ENCODE data around the gene DMC1.
"Not testable (repeated sequence)": the region's sequence is repeated elsewhere in the genome, so short reads cannot be mapped to it uniquely, and the experiment has no call there.

Gene DMC1

DNA sequence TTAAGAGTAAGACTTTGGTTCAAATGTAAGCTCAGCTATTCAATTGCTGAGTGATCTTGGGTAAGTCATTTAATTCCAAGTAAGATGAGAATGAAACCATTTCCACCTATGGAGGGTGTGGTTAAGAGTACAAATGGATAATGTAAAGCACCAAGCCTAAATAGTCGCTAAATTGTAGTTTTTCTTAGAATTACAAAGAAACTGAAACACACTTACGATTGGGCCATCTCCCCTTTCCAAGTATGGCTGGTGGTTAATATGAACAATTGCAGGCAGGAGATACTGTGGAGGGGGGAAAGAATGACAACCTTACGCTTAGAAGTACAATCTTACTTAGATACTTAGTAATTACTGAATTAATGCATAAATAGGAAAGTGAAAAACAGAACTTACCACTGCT lies 72.1 kb downstream of the DMC1 start:
- no peak for DNase-seq

DNA sequence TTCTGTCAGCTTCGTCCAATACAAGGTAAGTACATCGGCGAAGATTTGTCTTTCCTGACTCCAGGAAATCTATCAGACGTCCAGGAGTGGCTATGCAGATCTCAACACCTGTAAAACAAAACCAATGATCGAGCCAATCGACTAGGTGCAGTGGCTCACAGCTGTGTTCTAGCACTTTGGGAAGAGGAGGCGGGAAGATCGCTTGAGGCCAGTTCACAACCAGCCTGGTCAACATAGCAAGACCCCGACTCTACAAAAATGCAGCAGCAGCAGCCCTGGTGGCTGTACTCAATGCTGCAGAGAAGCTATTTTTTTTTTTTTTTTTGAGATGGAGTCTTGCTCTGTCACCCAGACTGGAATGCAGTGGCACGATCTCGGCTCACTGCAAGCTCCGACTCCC lies 75.0 kb downstream of the DMC1 start:
- no peak for DNase-seq

DNA sequence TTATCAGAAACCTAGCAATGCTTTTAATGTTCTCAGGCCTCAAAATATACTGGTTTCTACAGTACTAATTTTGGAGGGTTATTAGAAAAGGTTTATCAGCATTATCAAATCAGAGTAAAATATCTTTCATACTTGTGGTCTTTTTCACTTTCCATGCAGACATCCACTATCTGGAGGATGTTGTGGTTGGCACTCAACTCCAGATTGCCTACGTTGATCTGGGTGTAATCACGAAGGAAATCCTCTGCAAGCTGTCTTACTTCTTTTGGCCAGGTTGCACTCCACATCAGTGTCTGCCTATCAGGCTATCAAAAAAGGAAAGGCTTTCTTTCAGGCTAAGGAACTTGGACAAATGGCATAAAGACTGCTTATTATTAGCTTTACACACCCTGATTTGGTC lies 75.5 kb downstream of the DMC1 start:
- no peak for DNase-seq

DNA sequence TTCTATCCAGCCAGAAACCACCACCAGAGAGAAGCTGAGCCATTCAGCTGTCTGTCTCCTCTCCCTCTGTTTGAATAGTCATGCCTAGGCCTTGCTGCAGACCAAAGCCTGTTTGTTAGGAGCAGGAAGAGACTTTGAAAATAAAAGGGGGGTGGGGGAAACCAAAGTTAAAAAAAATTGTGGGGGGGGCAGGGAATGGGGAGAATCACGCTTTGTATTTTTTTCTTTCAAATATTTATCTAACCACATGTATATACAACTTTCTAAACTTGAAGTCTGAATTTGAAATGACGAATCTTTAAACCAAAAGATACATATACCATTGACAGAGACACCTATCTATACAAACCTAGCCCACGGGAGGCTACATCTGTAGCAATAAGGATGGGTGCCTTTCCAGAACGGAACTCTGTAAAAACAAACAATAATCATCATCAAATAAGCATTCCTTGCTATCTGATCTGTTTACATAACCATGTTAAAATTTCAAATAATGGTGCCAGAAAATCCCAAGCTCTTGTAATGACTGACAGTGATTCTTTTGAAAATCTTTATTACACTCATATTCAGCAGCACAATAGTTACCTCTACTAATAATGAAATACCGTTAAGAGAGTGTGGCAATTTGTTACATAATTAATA lies 78.2 kb downstream of the DMC1 start:
- no peak for DNase-seq

DNA sequence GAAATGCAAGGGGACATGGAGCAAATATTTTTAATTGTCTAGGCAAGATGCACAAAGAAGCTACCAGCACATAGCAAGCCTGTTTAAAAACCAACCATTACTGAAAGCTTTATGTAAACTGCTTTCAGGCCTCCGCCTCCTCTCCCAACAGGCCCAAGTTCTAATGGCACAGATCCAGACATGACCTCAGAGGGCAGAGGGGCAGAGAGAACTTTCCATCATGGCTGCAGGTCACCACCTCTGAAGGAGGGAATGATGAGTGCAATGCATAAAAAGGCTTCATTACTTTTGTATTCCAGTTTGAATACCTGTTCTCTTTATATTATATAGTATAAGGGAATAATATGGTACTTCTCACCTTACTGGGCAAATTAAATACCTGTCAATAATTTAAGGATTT lies 79.1 kb downstream of the DMC1 start:
- no peak for DNase-seq

DNA sequence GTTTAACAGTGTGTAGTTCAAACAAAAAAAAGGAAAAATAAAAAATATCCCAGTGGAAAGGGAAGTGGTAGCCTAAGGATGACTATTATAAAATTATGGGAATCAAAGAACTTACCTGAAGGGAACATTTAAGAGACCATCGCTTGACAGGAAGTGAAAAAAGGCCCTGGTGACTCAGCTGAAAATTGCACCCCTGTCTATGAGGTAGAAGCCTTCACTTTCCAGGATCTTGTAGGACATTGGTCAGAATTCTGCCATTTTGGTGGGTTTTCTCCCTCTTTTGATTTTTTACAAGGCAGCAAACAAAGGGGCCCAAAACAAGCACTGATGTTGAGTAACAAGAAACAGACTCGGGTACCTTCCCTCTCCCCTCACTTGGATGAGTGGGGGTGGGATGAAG lies 79.5 kb downstream of the DMC1 start:
- DNase-seq = no peak

DNA sequence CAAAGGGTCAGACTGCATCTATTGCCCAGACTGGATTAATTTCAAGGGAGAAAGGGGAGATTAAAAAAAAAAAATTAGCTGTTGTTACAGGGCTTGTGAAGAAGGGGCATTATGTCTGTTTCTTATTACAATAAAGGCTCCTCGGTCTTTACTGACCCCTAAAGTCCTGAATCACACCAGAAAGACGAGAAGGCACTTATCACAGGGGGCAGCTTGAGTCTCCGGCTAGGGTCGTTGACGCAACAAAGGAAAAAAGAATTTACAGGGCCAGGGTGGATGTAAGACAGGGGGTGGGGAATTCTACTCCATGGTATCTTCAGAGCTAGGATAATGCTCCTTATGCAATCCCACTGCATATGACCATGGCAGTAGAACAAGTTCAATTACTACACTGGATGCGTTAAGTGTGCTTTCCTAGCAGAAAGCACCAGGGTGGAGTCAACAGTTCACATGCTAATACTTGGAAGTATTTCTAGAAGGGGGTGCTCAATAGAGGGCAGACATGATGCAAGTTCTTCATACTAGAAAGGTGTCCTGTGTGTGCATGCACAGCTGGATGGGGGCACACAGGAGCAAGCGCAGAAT lies 80.3 kb downstream of the DMC1 start:
- DNase-seq = no peak

DNA sequence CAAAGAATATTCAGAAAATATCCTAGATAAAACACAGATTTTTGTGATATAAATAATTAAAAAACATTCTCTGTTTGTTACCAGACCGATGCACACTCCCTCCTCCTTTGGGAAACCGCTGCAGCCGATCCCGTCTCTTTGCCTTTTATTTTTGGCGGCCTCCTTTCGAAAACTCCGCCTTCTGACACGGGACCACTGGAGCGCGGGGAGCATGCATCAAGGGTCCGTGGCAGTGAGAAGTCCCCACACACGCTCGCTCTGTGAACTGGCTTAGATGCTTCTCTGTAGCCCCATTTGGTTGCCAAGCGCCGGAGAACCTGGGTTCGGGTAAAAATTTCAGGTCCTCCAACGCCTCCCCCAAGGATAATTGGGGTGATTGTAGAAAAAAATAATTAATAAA lies 80.8 kb downstream of the DMC1 start:
- no peak for DNase-seq

DNA sequence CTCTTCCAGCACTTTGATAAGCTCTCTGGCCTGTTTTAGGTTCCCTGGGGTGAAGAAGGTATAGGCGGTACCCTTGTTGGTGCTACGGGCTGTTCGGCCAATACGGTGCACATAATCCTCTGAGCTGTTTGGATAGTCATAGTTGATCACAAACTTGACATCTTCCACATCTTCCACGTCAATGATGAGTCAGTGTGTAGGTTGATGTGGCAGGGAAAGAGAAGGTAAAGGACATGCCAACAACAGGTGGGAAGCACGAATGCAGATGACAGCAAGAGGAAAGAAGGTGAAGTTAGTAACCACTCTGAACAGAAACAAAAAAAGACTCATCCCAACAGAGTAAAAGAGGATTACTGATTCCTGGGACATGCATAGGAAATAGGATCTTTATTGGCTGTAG lies 82.0 kb downstream of the DMC1 start:
- no peak for DNase-seq

DNA sequence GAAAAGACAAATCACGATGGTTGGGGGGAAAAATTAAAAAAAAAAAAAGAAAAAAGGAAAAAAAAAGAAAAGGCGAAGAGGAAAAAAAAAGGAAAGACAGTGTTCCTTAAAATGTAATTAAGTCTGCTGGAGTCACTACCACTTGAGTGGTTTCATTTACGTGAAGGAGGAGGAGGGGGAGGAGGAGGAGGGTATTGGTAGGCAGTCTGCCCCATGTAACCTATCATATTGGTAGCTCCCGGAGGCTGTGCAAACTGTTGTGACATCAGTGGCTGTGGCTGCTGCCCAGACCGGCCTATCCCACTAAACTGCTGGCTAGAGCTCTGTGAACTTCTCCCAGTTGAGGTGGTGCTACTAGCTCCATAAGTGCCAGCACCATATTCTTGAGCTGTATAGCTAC lies 84.2 kb downstream of the DMC1 start:
- no peak for DNase-seq

DNA sequence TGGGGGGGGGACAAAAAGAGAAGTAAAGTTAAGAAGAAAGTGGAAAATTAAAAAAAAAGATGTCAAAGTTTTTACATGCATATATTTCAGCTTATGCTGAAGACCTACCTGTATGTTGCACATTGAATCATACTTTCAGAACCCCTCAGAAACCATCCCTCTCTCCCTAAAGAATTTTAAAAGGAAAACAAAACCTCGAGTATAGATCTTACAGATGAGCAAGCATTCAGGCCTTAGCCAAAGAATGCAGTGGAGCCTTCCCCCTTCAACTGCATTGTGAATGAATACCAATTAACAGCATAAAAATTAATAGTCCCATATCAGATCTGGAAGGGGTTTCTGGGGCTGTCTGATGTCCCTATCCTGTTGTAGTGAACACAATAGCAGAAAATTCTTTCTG lies 85.7 kb downstream of the DMC1 start:
- DNase-seq = no peak

DNA sequence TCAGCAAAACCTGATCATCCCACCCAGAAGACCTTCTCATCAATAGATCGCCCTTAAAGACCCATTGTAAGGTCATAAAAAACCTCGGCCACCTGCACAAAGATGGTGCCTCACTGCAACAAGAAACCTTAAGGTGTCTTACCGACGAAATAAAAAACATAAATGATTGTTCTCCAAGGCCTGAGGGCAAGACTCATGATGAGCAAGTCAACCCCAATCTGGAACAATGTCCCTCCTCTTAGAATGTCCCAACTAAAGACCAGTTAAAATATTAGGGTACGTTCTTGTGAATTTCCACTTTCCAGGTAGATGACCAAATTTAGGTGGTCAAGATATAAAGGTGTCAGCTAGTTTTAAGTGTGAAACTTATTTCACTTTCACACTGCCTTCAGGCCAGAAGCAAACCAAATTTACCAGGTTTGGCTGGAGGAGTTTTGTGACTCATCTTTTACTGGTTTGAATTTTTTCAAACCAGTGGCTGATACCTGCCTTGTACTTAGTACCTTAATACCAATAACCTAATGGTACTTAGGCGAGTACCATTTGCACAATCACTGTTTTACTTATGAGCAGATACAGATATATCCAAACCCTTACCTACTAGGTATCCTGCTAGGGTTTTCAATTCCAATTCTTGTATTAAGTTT lies 87.2 kb downstream of the DMC1 start:
- no peak for DNase-seq

DNA sequence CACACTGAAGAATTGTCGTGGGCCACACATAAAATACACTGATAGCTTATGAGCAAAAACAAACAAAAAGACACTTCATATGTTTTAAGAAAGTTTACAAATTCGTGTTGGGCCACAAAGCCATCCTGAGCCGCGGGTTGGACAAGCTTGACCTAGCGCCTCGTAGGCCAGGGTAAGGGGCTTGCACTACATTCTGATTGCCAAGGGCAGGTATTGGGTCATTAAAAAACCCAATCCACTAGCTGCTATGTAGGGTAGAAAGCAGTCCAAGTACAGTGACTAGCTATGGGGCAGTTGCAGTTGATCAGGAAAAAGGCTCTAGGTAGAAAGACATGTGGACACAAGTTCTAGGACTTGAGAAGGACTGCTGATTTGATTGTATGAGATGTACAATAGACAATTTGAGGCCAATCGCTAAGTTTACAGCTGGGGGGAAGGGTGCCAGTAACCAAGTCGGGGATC lies 88.1 kb downstream of the DMC1 start:
- DNase-seq = no peak

DNA sequence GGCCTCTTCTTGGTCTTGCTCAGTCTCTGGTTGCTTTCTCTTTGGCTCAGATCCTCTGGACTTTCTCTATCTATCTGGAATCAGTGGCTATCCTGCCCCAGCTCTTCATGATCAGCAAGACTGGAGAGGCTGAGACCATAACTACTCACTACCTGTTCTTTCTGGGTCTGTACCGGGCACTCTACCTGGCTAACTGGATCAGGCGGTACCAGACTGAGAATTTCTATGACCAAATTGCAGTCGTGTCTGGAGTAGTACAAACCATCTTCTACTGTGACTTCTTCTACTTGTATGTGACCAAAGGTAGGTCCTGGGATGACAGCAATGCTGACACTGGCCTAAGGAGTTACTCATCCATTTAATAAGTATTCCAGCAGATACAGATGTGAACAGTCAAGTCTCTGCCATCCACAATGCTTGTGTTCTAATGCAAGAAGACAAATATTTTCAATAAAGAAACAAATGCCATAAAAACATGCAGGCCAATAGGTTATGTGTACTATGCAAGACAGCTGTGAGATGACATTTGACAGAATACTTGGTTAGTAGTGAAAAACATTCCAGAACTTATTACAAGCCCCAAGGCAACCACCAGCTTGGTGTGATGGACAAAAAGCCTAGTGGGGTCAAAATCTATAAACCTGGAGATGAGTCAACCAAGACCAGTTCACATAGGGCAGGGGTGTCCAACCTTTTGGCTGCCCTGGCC lies 88.7 kb downstream of the DMC1 start:
- no peak for DNase-seq

DNA sequence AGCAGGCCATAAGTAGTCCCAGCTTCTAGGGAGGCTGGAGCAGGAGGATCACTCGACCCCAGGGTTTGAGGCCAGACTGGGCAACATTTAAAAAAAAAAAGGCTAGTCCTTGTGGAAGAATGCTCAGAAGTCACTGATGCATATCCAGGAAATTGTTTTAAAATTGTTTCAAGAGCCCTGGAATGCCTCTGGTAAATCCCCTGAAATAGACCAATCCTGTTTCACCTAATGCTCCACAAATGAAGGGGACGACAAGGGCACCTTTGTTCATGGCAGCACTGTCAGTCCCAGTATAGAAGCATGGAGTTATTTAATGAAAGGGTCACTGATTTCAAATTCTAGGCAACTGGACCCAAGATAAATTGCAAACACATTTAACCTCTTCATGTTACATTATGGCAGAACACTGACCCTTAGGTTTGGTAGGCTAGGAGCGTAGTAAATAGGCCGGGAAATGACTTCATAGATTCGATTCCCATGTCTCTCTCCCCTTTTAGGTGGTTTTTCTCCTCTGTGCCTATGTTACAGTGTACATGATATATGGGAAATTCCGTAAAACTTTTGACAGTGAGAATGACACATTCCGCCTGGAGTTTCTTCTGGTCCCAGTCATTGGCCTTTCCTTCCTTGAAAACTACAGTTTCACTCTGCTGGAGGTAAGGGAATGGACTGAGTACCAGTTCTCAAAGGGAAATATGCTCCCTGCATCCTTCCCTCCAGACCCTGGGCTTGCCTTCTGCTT lies 90.7 kb downstream of the DMC1 start:
- no peak for DNase-seq

DNA sequence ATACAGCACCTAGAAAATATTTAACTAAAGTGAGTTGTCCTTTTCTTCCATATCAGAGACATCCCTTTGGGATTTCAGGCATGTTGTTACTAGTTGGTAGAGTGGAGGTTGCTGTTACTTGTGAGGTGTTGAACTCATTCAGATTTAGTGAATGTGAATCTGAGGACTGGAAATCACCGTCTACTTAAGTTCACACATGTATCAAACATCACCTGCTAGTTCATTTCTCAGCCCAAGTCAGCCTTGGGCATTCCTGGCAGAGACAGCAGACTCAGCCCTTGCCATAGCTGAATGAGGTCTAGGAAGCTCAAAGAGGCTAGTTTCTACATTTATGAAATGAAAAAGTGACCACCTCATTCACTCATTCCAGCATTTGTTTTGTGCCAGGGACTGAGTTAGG lies 92.4 kb downstream of the DMC1 start:
- DNase-seq = no peak

DNA sequence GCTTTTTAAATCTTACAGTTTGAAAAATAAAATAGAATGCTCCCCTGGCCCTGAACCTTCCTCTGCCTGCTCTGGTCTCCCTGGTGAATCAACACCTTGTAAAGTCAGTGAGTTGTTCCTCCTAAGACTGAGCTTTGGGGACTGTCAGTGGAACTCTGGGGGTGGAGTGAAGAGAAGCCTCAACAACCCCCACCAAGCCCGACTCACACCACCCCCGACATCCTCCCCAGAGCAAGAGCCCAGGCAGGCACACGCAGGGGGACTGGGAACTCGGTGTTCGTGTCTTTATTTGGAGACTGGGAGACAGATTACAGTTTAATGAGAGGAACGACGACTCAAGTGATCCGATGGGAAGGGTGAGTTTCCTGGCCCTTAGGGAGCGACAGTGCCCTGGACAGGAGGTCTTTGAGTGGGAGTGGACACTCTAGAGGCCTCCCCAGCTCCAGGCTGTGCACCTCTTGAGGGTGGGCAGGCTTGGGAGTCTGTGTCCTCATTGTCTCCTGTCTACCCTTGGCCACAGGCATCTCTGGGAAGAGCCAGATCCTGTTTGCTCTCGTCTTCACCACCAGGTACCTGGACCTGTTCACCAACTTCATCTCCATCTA lies 95.9 kb downstream of the DMC1 start:
- no peak for DNase-seq

DNA sequence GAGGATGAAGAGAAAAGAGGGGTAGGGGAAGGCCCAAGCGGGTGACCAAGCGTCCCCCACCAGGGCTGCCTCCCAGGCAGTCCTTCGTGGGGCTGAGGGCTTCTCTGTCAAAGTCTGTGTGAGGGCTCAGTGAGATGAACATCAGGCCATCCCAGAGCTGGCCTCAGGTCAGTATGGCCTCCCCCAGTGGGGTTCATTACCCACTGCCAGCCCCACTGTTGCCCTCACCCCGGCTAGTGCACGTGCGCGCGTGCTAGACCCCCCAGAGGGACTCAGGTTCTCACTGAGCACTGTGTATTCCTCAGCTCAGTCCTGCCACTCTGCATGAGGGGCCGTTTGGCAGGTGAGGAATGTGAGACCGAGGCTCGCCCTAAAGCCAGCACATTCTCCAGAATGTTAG lies 98.7 kb downstream of the DMC1 start:
- no peak for DNase-seq

DNA sequence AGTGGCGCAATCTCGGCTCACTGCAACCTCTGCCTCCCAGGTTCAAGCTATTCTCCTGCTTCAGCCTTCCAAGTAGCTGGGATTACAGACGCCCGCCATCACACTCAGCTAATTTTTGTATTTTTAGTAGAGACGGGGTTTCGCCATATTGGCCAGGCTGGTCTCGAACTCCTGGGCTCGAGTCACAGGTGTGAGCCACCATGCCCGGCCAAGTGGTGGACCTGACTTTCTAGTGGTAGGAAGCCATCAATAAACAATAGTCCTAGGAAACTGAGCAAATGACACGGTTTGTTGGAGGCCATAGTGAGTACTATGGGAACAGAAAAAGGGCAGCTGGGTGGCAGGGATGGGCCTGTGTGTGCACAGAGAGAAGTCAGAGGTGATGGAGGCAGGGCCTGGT lies 99.8 kb downstream of the DMC1 start:
- not testable (repeated sequence) for DNase-seq

DNA sequence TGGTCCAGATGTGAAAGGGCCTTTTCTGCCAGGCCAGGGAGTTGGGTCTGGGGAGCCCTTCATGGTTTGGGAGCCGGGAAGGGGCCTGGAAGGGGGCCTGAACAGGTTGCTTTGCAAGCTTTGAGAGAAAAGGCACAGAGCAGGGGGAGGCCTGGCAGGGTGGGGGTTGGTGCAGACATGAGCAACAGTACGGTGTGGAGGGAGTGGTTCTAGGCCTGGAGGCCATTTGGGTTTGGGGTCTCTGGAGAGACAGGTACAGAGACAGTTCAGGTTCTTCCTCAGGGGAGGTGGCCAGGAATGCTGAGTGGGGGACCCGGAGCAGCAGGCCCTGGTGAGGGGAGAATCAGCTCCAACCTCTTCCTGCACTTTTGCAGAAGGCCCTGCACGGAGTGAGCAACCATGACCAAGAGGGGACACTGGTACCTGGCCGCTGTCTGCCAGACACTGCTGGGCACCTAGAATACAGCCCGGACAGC lies 100.6 kb downstream of the DMC1 start:
- no peak for DNase-seq
